ENCODE measurements around the gene MCCC1.

GRCh38 chr3:183142199-183142598 lies 42.9 kb upstream of the MCCC1 start:
- TF ChIP-seq, protein P1, sequence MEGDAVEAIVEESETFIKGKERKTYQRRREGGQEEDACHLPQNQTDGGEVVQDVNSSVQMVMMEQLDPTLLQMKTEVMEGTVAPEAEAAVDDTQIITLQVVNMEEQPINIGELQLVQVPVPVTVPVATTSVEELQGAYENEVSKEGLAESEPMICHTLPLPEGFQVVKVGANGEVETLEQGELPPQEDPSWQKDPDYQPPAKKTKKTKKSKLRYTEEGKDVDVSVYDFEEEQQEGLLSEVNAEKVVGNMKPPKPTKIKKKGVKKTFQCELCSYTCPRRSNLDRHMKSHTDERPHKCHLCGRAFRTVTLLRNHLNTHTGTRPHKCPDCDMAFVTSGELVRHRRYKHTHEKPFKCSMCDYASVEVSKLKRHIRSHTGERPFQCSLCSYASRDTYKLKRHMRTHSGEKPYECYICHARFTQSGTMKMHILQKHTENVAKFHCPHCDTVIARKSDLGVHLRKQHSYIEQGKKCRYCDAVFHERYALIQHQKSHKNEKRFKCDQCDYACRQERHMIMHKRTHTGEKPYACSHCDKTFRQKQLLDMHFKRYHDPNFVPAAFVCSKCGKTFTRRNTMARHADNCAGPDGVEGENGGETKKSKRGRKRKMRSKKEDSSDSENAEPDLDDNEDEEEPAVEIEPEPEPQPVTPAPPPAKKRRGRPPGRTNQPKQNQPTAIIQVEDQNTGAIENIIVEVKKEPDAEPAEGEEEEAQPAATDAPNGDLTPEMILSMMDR (optimal IDR thresholded peaks at IDR 0.05 in 1 of 3, IDR thresholded peaks at IDR 0.05 in 1 of 3, conservative IDR thresholded peaks at IDR 0.05 in 1 of 3; ENCODE audit: extremely low read depth in 1 of 3, insufficient read depth in 2 of 3, low read length in 3 of 3) = no peak
- TF ChIP-seq EZH2 (IDR thresholded peaks at IDR 0.05; ENCODE audit: low read length) = no peak
